Stimulated activated CD4-positive, alpha-beta T cell treated with anti-CD3 and anti-CD28 coated beads, TNF-alpha, amount 100 ng/mL, for 4 hours (primary cell): ENCODE data around the gene SPATA22.
"Not testable (repeated sequence)": the region's sequence is repeated elsewhere in the genome, so short reads cannot be mapped to it uniquely, and the experiment has no call there.

Experiments
- DNase-seq, 3 experiments: peaks; one replicate each; pipeline ENCODE4 v3.0.0-alpha.2; 2020; ENCODE audit warnings: low read depth in 3 of 3

SPATA22 gene

DNA sequence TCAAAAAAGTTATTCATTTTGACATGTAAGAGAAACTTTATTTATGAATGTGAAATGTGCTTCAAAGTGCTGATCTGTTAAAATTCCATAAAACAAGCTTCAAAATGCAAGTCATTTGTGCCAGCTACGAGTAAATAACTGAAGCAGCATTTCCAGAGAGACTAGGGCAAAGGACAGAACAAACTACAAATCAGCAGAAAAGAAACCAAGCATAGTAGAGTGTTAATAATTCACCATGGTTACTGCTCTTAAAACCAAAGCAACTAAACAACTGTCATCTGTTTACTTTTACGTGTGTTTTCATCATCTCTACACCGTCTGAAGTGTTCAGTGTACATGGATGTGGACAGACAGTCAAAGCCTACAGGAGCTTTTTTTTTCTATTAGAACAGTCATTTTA is 2.6 kb upstream of the SPATA22 start:
- DNase-seq: no peak

DNA sequence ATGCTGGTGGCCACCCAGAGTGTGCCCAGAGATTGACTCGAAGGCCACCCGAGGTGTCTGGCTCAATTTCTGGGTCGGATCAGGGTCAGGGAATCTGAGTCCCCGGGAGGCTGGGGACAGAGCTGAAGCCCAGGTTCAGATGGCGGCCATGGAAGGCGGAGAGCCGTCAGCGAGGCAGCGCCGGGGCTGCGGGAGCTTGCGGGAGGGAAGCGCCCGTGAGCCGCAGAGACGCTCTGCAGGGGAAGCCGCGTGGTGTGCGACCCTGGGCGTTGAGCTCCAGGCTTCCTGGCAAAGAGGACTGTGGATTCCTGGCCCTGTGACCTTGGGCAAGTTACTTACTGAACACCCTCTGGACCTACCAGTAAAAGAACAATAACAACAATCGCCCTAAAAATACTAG is 518 bp upstream of the SPATA22 start:
- no peak for DNase-seq

DNA sequence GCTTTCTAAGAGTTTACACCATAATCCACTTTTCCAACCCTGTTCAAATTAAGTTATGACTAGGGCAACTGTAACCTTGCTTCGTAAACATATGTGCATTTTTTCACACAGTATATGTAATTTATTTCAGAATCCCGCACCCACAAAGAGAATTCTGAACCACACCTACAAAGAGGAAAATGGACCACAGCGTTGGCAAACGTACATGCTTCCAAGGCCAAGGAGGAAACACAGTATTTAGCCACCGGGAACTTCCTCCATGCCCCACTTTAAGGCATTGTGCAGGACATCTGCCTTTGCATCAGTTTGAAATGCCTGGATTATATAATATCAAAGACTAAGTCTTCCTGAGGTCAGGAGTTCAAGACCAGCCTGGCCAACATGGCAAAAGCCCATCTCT is 2.1 kb downstream of the SPATA22 start:
- no peak for DNase-seq

GRCh38 chr17:3466355-3466754 is 5.3 kb downstream of the SPATA22 start:
- not testable (repeated sequence) for DNase-seq

GRCh38 chr17:3448059-3448665 is 23.5 kb downstream of the SPATA22 start:
- no peak for DNase-seq

DNA sequence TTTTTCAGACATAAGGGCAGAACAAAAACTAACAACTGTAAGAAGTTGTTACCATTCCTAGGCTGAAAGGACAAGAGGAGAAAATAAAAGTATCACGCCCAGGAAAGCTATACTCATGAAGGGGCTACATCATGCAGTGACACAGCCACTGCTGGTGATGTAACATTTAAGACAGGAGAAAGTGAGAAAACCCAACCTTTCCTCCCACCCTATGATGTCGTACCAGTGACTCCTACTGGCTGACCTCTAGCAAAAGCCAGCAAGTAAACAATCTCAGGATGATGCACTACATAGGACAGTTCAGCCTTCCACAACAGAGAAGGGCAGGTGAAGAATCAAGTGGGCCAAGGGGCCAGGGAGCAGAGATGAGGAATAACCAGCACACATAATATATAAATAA is 24.0 kb downstream of the SPATA22 start:
- no peak for DNase-seq

DNA sequence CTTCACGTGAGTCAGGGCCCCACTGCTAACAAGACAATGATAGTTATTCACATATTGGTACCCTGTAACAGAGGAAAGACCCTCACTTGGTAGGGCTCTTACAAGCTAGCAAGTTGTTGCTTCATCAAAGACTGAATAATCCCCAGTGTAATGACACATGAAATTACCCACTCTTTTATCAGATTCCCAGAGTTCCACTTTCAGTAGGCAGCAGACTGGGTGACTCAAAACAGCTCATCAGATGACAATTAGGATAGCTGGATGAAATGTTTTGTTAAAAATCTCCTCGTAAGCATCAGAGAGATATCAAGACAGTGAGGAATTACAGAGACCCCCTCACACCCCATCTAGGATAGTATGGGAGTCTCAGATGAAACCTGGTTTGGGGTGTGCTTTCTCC is 31.2 kb downstream of the SPATA22 start:
- DNase-seq: no peak

DNA sequence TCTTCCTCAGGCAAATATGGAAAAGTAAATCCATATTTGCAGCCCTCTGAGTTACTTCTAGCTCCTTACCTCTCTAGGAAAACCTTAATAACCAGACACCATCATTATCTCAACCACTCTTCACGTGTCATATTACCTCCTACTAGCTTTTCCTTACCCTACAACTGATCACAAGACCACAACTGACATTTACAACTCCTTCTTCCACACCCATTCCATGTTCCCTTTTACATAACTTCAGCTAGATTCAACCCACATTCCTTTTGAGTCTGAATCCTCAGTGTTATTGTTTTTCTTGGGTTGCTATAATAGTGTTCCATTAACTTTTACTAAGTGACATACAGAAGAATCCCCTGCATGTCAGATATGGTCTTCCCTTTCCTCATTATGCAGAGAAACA is 33.3 kb downstream of the SPATA22 start:
- DNase-seq: no peak

DNA sequence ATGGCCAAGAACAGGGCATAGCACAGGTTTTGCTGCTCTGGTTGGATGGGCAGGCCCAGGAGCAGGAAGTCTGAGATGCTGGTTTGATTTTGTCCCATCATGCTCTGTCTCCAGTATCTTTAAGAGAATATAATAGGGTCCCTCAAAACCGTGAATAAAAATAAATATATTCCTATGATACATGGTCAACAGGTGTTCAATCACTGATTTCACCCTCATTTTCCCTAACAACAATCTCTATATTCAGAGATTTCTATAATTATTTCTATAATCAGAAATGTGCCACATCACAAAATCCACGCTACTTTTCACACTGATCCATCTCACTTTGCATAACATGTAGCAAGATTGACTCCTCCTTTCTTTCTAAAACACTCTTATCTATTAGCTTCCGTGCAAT is 37.9 kb downstream of the SPATA22 start, which contains the start of gene OR1E2:
TSS of gene OR1E2 (minus strand) at position 101 of the 400 bp plus-strand sequence. CDS start at position 101, 0 bp downstream.
- DNase-seq: no peak

DNA sequence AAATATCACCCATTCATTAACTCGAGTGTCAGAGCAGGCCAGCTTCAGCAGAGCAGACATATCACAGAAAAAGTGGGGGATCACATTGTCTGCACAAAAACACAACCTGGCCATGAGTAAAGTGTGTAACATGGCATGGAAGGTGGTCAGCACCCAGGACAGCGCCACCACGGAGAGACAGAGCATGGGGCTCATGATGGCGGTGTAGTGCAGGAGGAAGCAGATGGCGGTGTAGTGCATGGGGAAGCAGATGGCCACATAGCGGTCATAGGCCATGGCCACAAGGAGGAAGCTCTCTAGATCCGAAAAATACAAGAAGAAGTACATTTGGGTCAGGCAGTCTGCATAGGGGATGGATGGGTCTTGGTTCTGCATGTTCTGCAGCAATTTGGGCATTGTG is 38.4 kb downstream of the SPATA22 start:
- DNase-seq: not testable (repeated sequence)

GRCh38 chr17:3418222-3418621 is 53.4 kb downstream of the SPATA22 start:
- no peak for DNase-seq

DNA sequence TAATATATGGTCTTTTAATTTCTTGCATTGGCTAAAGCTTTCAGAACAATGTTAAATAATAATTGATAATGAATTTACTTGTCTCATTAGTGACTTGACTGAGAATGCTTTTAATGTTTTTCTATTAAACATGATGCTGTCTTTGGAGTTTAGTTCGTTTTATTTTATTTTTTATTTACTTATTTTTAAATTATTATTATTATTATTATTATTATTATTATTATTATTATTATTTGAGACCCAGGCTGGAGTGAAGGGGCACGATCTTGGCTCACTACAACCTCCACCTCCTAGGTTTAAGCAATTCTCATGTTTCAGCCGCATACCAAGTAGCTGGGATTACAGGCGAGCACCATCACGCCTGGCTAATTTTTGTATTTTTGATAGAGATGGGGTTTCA is 56.0 kb downstream of the SPATA22 start:
- no peak for DNase-seq

- not testable (repeated sequence) for DNase-seq
These were observed 59.4 kb downstream of the SPATA22 start for GRCh38 chr17:3412216-3412615.

- no peak for DNase-seq
These were observed 60.5 kb downstream of the SPATA22 start, which contains the start of gene OR3A3 for GRCh38 chr17:3411070-3411469. OR3A3 (plus strand) TSS chr17:3411370.

DNA sequence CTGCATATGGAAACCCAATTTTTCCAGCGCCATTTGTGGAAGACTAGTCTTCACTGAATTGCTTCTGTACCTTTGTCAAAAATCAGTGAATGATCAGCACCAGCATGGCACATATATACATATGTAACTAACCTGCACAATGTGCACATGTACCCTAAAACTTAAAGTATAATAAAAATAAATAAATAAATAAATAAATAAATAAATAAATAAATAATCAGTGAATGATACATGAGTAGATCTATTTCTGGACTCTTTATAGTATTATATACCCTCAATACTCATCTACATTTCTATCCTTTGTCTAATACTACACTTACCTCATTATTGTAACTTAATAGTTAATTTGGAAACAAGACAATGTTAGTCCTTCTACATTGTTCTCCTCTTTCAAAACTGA is 67.8 kb downstream of the SPATA22 start:
- DNase-seq: not testable (repeated sequence)

DNA sequence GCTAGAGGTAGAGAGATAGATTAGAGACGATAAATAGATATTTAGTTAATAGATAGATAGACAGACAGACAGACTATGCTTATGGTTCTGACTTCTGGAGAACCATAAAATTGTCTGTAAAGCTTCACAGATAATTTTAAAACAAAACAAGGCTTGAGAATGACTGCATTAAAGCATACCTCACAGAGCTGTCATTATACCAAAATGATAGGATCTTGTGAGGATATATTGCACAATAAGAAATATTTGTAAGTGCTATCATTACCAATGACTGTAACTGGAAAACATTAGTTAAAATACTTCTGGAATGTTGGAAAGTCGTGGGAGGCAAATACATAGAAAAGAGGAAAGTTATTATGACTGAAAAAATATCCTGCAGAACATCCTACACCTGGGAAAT is 69.8 kb downstream of the SPATA22 start:
- DNase-seq: no peak

- no peak for DNase-seq
These were observed 71.6 kb downstream of the SPATA22 start for GRCh38 chr17:3400055-3400454.

DNA sequence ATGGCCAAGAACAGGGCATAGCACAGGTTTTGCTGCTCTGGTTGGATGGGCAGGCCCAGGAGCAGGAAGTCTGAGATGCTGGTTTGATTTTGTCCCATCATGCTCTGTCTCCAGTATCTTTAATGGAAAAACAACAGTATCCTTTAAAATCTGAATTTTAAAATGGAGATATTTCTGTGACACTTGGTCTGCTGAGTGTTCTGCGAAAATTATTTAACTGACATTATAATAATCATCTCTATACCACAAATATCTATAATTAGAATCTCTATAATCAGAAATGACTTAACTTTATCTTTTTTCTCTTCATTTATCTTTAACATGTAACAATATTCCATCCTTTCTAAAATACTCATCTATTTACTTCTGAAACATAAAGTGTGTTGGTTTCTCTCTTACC is 73.3 kb downstream of the SPATA22 start, which contains the start of gene OR1E1:
TSS of gene OR1E1 (minus strand) at position 101 of the 400 bp plus-strand sequence. CDS start at position 101, 0 bp downstream.
- DNase-seq: no peak

- DNase-seq: not testable (repeated sequence)
These were observed 73.8 kb downstream of the SPATA22 start for GRCh38 chr17:3397801-3398200.
